ENCODE measurements around the gene RHCE. TPM values are rescaled to one million over a fixed set of nuclear protein-coding genes. Genes with fewer than 3 reads are reported as not detected.
"Not testable (repeated sequence)": the region's sequence is repeated elsewhere in the genome, so short reads cannot be mapped to it uniquely, and the experiment has no call there.

The RHCE gene
- 0.22 TPM in 1 of 2 replicates, not detected in the other for total RNA-seq

- not testable (repeated sequence) for H3K4me3 ChIP-seq (ENCODE audit: low read depth, low read length); DNase-seq (ENCODE audit: low read depth)
Measured at GRCh38 chr1:25420715-25421114, at the start of gene RHCE. Gene RHCE (minus strand): TSS chr1:25420825. CDS start chr1:25420786, 39 bp downstream.

- H3K4me3 ChIP-seq (ENCODE audit: low read depth, low read length) = no peak overlapping the region
- TF ChIP-seq, protein P1, sequence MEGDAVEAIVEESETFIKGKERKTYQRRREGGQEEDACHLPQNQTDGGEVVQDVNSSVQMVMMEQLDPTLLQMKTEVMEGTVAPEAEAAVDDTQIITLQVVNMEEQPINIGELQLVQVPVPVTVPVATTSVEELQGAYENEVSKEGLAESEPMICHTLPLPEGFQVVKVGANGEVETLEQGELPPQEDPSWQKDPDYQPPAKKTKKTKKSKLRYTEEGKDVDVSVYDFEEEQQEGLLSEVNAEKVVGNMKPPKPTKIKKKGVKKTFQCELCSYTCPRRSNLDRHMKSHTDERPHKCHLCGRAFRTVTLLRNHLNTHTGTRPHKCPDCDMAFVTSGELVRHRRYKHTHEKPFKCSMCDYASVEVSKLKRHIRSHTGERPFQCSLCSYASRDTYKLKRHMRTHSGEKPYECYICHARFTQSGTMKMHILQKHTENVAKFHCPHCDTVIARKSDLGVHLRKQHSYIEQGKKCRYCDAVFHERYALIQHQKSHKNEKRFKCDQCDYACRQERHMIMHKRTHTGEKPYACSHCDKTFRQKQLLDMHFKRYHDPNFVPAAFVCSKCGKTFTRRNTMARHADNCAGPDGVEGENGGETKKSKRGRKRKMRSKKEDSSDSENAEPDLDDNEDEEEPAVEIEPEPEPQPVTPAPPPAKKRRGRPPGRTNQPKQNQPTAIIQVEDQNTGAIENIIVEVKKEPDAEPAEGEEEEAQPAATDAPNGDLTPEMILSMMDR (conservative IDR thresholded peaks at IDR 0.05; ENCODE audit: low read depth, low read length) = no peak
- DNase-seq (ENCODE audit: low read depth) = no peak
Measured at GRCh38 chr1:25469177-25469576, 48.6 kb upstream of the RHCE start.

GRCh38 chr1:25468033-25468432 lies 47.4 kb upstream of the RHCE start:
- H3K4me3 ChIP-seq (ENCODE audit: low read depth, low read length) = no peak overlapping the region
- TF ChIP-seq, protein P1 (conservative IDR thresholded peaks at IDR 0.05; ENCODE audit: low read depth, low read length) = no peak
- DNase-seq (ENCODE audit: low read depth) = no peak

GRCh38 chr1:25467616-25468015 lies 47.0 kb upstream of the RHCE start:
- DNase-seq (ENCODE audit: low read depth) = no peak
- TF ChIP-seq, protein P1 (conservative IDR thresholded peaks at IDR 0.05; ENCODE audit: low read depth, low read length) = no peak
- H3K4me3 ChIP-seq (ENCODE audit: low read depth, low read length) = no peak overlapping the region

GRCh38 chr1:25467193-25467592 lies 46.6 kb upstream of the RHCE start:
- no peak for DNase-seq (ENCODE audit: low read depth)
- H3K4me3 ChIP-seq (ENCODE audit: low read depth, low read length) = no peak overlapping the region
- TF ChIP-seq, protein P1 (conservative IDR thresholded peaks at IDR 0.05; ENCODE audit: low read depth, low read length) = no peak

GRCh38 chr1:25462732-25463131 lies 42.1 kb upstream of the RHCE start:
- TF ChIP-seq, protein P1 (conservative IDR thresholded peaks at IDR 0.05; ENCODE audit: low read depth, low read length) = no peak
- H3K4me3 ChIP-seq (ENCODE audit: low read depth, low read length) = no peak overlapping the region
- DNase-seq (ENCODE audit: low read depth) = no peak

- H3K4me3 ChIP-seq (ENCODE audit: low read depth, low read length) = no peak overlapping the region
- DNase-seq (ENCODE audit: low read depth) = no peak
- TF ChIP-seq, protein P1 (conservative IDR thresholded peaks at IDR 0.05; ENCODE audit: low read depth, low read length) = no peak
Measured at GRCh38 chr1:25461849-25462248, 41.2 kb upstream of the RHCE start.

GRCh38 chr1:25460816-25461215 lies 40.2 kb upstream of the RHCE start:
- not testable (repeated sequence) for H3K4me3 ChIP-seq (ENCODE audit: low read depth, low read length); DNase-seq (ENCODE audit: low read depth)
